Measurements from ENCODE around the gene CLIP4. TPM values are rescaled to one million over a fixed set of nuclear protein-coding genes. Genes with fewer than 3 reads are reported as not detected.

CLIP4 gene, protein sequence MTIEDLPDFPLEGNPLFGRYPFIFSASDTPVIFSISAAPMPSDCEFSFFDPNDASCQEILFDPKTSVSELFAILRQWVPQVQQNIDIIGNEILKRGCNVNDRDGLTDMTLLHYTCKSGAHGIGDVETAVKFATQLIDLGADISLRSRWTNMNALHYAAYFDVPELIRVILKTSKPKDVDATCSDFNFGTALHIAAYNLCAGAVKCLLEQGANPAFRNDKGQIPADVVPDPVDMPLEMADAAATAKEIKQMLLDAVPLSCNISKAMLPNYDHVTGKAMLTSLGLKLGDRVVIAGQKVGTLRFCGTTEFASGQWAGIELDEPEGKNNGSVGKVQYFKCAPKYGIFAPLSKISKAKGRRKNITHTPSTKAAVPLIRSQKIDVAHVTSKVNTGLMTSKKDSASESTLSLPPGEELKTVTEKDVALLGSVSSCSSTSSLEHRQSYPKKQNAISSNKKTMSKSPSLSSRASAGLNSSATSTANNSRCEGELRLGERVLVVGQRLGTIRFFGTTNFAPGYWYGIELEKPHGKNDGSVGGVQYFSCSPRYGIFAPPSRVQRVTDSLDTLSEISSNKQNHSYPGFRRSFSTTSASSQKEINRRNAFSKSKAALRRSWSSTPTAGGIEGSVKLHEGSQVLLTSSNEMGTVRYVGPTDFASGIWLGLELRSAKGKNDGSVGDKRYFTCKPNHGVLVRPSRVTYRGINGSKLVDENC
- 10 to 100 TPM; 25.0 to 68.8 (median 33.8) TPM for total RNA-seq
- 1 to 10 TPM; 4.1 to 7.3 (median 5.8) TPM for polyA plus RNA-seq
- long read RNA-seq, donor 1 = 0 reads
- long read RNA-seq, donor 2 = 0 reads

DNA sequence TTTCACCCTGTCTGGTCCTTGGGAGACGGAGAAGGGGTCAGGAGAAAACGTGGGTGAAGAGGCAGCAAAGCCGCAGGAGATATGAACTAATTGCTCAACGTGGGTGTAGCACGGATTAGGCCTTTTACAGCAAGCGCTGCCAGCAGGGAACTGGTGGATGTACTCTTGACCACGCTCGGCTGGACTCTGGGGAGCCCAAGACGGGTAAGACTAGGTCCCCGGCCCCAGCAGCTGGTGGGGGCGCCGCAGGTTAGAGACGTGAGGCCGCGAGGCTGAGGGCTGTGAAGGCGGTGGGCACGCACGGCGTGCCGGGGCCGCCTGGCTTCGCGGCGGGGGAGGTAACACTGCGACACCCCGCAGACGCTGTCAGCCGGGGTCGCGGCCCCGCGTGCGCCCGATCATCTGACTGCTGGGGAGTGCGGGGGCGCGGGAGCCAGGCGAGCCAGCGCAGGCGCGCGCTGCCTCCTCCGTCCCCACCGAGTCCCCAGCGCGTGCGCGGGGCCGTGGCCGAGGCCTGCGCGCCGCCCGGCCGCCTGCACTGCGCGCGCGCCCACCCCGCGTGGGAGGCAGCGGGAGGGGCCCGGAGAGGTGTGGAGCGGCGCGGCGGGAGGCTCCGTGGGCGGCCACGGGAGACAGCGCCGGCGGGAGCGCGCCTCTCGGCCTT, at the start of gene CLIP4:
Gene CLIP4, plus strand, starts transcription at position 470 of the 664 bp plus-strand sequence. CDS start 5,974 bp downstream, outside the sequence.
- peak; percentile 89 for DNase-seq
- H3K9me3 ChIP-seq = no peaks in the 10 kb centered on the region
- peaks cover 0 to 22% (median 0%) of the 10 kb centered on the region in 7 donors for H3K27me3 ChIP-seq (replicated peaks in 1 of 7)
- peak within 1 kb of the TSS; percentile 68 to 95 (median 86) for H3K27ac ChIP-seq
- peaks cover 0 to 62% (median 27%) of the 10 kb centered on the region in 6 donors for H3K4me1 ChIP-seq
- no peaks in the 10 kb centered on the region for H3K36me3 ChIP-seq
- intact Hi-C loops (cut with DNase I; ENCODE audit: low total_unique reads) = no loop called here
- 2 to 6% (median 3%) methylated on average over 31 to 76 of the region's 76 CpGs for WGBS, 5 donors
- H3K4me3 ChIP-seq = peak within 1 kb of the TSS; percentile 42 to 89 (median 61)
- TF ChIP-seq, protein P1, sequence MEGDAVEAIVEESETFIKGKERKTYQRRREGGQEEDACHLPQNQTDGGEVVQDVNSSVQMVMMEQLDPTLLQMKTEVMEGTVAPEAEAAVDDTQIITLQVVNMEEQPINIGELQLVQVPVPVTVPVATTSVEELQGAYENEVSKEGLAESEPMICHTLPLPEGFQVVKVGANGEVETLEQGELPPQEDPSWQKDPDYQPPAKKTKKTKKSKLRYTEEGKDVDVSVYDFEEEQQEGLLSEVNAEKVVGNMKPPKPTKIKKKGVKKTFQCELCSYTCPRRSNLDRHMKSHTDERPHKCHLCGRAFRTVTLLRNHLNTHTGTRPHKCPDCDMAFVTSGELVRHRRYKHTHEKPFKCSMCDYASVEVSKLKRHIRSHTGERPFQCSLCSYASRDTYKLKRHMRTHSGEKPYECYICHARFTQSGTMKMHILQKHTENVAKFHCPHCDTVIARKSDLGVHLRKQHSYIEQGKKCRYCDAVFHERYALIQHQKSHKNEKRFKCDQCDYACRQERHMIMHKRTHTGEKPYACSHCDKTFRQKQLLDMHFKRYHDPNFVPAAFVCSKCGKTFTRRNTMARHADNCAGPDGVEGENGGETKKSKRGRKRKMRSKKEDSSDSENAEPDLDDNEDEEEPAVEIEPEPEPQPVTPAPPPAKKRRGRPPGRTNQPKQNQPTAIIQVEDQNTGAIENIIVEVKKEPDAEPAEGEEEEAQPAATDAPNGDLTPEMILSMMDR (IDR thresholded peaks at IDR 0.05 in 8 of 11, conservative IDR thresholded peaks at IDR 0.05 in 3 of 11) = no peak
- peak; percentile 39 to 75 (median 67) for TF ChIP-seq POLR2AphosphoS5 (IDR thresholded peaks at IDR 0.05)
- no peak for TF ChIP-seq POLR2A (IDR thresholded peaks at IDR 0.05)

DNA sequence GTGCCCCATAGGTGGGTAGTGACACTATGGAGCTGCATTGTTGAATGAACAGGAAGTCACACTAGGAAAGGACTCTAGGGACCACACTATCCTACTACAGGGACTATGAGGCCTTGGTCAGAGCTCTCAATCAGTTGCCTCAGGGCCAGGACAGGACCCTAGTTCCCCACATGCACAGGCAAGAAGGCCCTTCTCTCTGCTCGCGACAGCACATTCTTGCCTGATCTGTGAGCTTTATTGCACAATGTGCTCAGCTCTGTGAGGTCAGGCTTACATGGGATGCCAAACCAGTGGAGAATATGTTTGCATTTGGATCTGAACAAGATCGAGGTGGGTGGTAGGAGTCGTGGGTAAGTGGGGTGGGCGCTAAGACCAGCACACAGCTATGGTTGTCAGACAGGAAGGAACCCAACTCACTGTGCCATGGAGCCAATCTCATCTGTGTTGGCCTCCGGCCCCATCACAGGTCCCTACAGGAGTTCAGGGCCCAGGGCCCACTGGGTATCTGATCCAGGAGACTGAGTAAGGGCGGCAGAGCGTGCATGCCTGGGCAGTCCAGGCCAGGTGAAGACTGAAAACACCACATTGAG, 48.8 kb upstream of the CLIP4 start:
- H3K4me3 ChIP-seq = no peak overlapping the region
- peak overlapping the region in 3 of 8 donors; percentile 28 to 60 (median 57) for H3K27ac ChIP-seq
- no peaks in the 10 kb centered on the region for H3K36me3 ChIP-seq
- no peak for DNase-seq
- H3K4me1 ChIP-seq = peaks cover 0 to 31% (median 2%) of the 10 kb centered on the region in 6 donors
- no peaks in the 10 kb centered on the region for H3K9me3 ChIP-seq
- TF ChIP-seq, protein P1 (IDR thresholded peaks at IDR 0.05 in 8 of 11, conservative IDR thresholded peaks at IDR 0.05 in 3 of 11) = no peak
- TF ChIP-seq POLR2A (IDR thresholded peaks at IDR 0.05) = no peak
- TF ChIP-seq POLR2AphosphoS5 (IDR thresholded peaks at IDR 0.05) = no peak
- WGBS, 5 donors = 75 to 94% (median 84%) methylated on average over 7 to 8 of the region's 8 CpGs
- no peaks in the 10 kb centered on the region for H3K27me3 ChIP-seq (replicated peaks in 1 of 7)
- intact Hi-C loops (cut with DNase I; ENCODE audit: low total_unique reads) = no loop called here

DNA sequence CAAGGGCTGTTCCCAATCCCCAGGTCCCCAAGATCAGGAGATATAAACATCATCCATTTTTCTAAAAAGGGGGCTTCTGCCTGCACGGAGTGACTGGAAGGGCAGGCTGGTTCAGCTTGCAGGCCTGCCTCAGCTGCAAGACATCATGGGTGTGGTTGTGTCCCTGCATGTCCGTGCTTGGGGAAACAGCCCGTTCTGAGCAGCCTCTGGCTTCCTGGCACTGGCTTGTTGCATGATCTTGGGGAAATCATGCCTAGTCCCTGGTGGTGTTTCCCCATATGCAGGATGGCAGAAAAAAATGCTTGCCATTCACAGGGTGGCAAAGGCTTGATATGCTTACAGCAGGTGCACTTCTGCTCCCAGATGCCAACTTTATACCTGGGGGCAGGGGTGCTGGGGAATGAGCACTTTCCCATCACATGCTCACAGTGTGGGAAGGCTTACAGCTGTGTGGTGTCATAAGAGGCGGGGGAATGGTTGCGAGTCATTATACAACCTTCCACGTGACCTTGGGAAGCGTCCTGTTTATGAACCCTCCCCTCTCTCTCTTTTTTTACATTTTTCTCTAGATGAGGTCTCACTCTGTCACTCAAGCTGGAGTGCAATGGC, 48.1 kb upstream of the CLIP4 start:
- Histone ChIP-seq H3K4me1 (peaks cover 0 to 31% (median 2%) of the 10 kb centered on the region in 6 donors), H3K36me3 (no peaks in the 10 kb centered on the region), H3K27ac (peak overlapping the region in 3 of 8 donors; percentile 28 to 60 (median 57)), H3K27me3 (replicated peaks in 1 of 7) (no peaks in the 10 kb centered on the region), H3K4me3 (no peak overlapping the region), H3K9me3 (no peaks in the 10 kb centered on the region)
- 46 to 75% (median 63%) methylated on average over 6 to 7 of the region's 7 CpGs for WGBS, 5 donors
- no peak for DNase-seq
- intact Hi-C loops (cut with DNase I; ENCODE audit: low total_unique reads) = no loop called here
- no peak for TF ChIP-seq POLR2A (IDR thresholded peaks at IDR 0.05)
- no peak for TF ChIP-seq POLR2AphosphoS5 (IDR thresholded peaks at IDR 0.05)
- TF ChIP-seq, protein P1 (IDR thresholded peaks at IDR 0.05 in 8 of 11, conservative IDR thresholded peaks at IDR 0.05 in 3 of 11) = no peak
